Osteocyte (in vitro differentiated cells): ENCODE measurements around the gene PRKAA1. TPM values are rescaled to one million over a fixed set of nuclear protein-coding genes. Genes with fewer than 3 reads are reported as not detected.

Experiments
- DNase-seq: peaks from one replicate; pipeline ENCODE4 v3.0.0; 2021; ENCODE audit warnings: mixed read lengths; ENCODE audit not compliant: unreplicated experiment; ENCODE audit errors: extremely low spot score
- H3K27ac Mint-ChIP-seq: one replicate; pipeline ENCODE4 v1.8.0; 2021; ENCODE audit warnings: mild to moderate bottlenecking, mixed read lengths; ENCODE audit not compliant: unreplicated experiment
- H3K27me3 Mint-ChIP-seq: one replicate; pipeline ENCODE4 v1.8.0; 2021; ENCODE audit warnings: mixed read lengths; ENCODE audit not compliant: unreplicated experiment
- H3K36me3 Mint-ChIP-seq: one replicate; pipeline ENCODE4 v1.8.0; 2021; ENCODE audit warnings: mixed read lengths; ENCODE audit not compliant: unreplicated experiment
- H3K4me1 Mint-ChIP-seq: one replicate; pipeline ENCODE4 v1.8.0; 2021; ENCODE audit warnings: mixed read lengths; ENCODE audit not compliant: unreplicated experiment
- H3K4me3 Mint-ChIP-seq: one replicate; pipeline ENCODE4 v1.8.0; 2021; ENCODE audit warnings: mild to moderate bottlenecking, moderate library complexity, mixed read lengths; ENCODE audit not compliant: unreplicated experiment
- H3K9me3 Mint-ChIP-seq: one replicate; pipeline ENCODE4 v1.8.0; 2021; ENCODE audit warnings: mixed read lengths; ENCODE audit not compliant: unreplicated experiment
- CTCF ChIP-seq: fragments of 200-600 bp; sonication (generic); IDR thresholded peaks from 2 replicates; pipeline ENCODE4 v1.5.0; 2021; ENCODE audit warnings: antibody characterized with exemption, mild to moderate bottlenecking, moderate library complexity
- total RNA-seq: library from RNA; stranded (reverse); gene quantifications from 2 replicates; pipeline ENCODE4 v1.2.1, GENCODE V29; 2021

The PRKAA1 gene
- total RNA-seq, 1 donor from 2014 or later, result 91.1 TPM

- no peak for DNase-seq
- peaks cover 20% of the 10 kb centered on the region for H3K4me1 Mint-ChIP-seq
- H3K9me3 Mint-ChIP-seq, result peaks cover 10% of the 10 kb centered on the region
- H3K27me3 Mint-ChIP-seq, result no peaks in the 10 kb centered on the region
- H3K27ac Mint-ChIP-seq, result no peak overlapping the region
- no peak overlapping the region for H3K4me3 Mint-ChIP-seq
- TF ChIP-seq CTCF, result no peak
- peaks cover 8% of the 10 kb centered on the region for H3K36me3 Mint-ChIP-seq
These were observed 14.0 kb downstream of the PRKAA1 start for GRCh38 chr5:40784027-40784653.

GRCh38 chr5:40781843-40782409, 16.2 kb downstream of the PRKAA1 start:
- Mint-ChIP-seq H3K9me3 (no peaks in the 10 kb centered on the region), H3K27me3 (no peaks in the 10 kb centered on the region), H3K27ac (no peak overlapping the region), H3K4me3 (no peak overlapping the region), H3K4me1 (peaks cover 20% of the 10 kb centered on the region), H3K36me3 (no peaks in the 10 kb centered on the region)
- TF ChIP-seq CTCF, result no peak
- DNase-seq, result no peak

GRCh38 chr5:40780858-40781257, 17.3 kb downstream of the PRKAA1 start:
- Mint-ChIP-seq H3K27ac (no peak overlapping the region), H3K4me3 (no peak overlapping the region), H3K4me1 (peaks cover 29% of the 10 kb centered on the region), H3K9me3 (no peaks in the 10 kb centered on the region), H3K27me3 (no peaks in the 10 kb centered on the region), H3K36me3 (peaks cover 7% of the 10 kb centered on the region)
- DNase-seq, result no peak
- TF ChIP-seq CTCF, result no peak

GRCh38 chr5:40780199-40780598, 18.0 kb downstream of the PRKAA1 start:
- DNase-seq, result no peak
- no peaks in the 10 kb centered on the region for H3K9me3 Mint-ChIP-seq
- no peak overlapping the region for H3K4me3 Mint-ChIP-seq
- H3K4me1 Mint-ChIP-seq, result peaks cover 30% of the 10 kb centered on the region
- peaks cover 10% of the 10 kb centered on the region for H3K36me3 Mint-ChIP-seq
- H3K27me3 Mint-ChIP-seq, result no peaks in the 10 kb centered on the region
- no peak for TF ChIP-seq CTCF
- no peak overlapping the region for H3K27ac Mint-ChIP-seq

GRCh38 chr5:40779561-40779960, 18.6 kb downstream of the PRKAA1 start:
- H3K27me3 Mint-ChIP-seq, result no peaks in the 10 kb centered on the region
- H3K4me1 Mint-ChIP-seq, result peaks cover 30% of the 10 kb centered on the region
- H3K9me3 Mint-ChIP-seq, result no peaks in the 10 kb centered on the region
- H3K4me3 Mint-ChIP-seq, result no peak overlapping the region
- peaks cover 12% of the 10 kb centered on the region for H3K36me3 Mint-ChIP-seq
- H3K27ac Mint-ChIP-seq, result no peak overlapping the region
- no peak for TF ChIP-seq CTCF
- no peak for DNase-seq
